ENCODE results near the gene PTPMT1. TPM values are rescaled to one million over a fixed set of nuclear protein-coding genes. Genes with fewer than 3 reads are reported as not detected.
"Not testable (repeated sequence)": the region's sequence is repeated elsewhere in the genome, so short reads cannot be mapped to it uniquely, and the experiment has no call there.

PTPMT1 gene
- polyA plus RNA-seq, 1 donor from 2014 or later, result 2.7 TPM

DNA sequence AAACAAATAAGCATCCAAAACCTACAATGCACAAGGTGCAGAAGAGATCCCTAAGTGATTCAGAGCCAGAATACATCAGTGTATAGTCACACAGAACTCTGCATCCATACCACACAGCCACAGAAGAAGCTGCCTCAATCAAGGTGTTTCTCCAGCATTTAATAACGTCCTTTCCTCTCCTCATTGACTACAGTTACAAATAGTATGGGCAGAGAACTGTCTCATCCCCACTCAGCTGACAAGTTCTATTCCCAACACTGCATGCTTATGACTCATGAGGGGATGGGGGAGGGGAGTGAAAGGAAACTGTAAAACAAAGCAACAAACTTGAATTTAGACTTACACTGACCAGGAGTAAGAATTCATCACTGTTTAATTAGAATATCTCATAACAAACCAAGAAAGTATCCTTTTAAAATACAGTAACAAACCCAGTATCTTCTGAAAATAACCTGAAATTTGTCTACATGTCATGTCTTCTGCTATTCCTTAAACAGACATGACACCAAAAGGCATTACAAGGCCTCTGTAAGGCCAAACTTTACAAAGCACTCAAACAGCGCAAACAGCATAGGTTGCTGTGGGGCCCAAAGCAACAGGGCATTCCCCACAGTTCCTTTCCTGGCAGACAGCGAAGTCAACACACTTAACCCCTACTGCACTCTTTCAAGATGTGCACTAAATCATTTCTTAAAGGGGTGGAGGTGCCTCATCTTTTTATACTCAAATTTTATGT lies 41.7 kb upstream of the PTPMT1 start:
- H3K36me3 ChIP-seq (ENCODE audit: insufficient read depth, low read length), result no peaks in the 10 kb centered on the region
- peak overlapping the region; percentile 48 for H3K4me3 ChIP-seq (ENCODE audit: low read length)
- H3K4me2 ChIP-seq (ENCODE audit: low read length), result peak overlapping the region; percentile 54
- peaks cover 83% of the 10 kb centered on the region for H3K79me2 ChIP-seq (replicated peaks; ENCODE audit: insufficient read depth, low read length)
- no peak overlapping the region for H2AFZ ChIP-seq (ENCODE audit: low read depth, low read length)
- peaks cover 7% of the 10 kb centered on the region for H3F3A ChIP-seq (ENCODE audit: insufficient read depth, low read length, poor library complexity, severe bottlenecking)
- H3K27me3 ChIP-seq (ENCODE audit: insufficient read depth, low read depth, low read length), result no peaks in the 10 kb centered on the region
- no peaks in the 10 kb centered on the region for H4K20me1 ChIP-seq (ENCODE audit: insufficient read depth)
- H3K27ac ChIP-seq (ENCODE audit: low read length), result peak overlapping the region; percentile 61
- no peak for TF ChIP-seq MXI1 (conservative IDR thresholded peaks at IDR 0.05; ENCODE audit: poor library complexity, severe bottlenecking)
- TF ChIP-seq POLR2AphosphoS5 (IDR thresholded peaks at IDR 0.05), result peak; percentile 26
- peak overlapping the region; percentile 38 for H3K9ac ChIP-seq (ENCODE audit: low read length)
- no peaks in the 10 kb centered on the region for H3K9me2 ChIP-seq (ENCODE audit: insufficient read depth, low read length)
- H3K9me3 ChIP-seq (ENCODE audit: low read length), result no peaks in the 10 kb centered on the region

DNA sequence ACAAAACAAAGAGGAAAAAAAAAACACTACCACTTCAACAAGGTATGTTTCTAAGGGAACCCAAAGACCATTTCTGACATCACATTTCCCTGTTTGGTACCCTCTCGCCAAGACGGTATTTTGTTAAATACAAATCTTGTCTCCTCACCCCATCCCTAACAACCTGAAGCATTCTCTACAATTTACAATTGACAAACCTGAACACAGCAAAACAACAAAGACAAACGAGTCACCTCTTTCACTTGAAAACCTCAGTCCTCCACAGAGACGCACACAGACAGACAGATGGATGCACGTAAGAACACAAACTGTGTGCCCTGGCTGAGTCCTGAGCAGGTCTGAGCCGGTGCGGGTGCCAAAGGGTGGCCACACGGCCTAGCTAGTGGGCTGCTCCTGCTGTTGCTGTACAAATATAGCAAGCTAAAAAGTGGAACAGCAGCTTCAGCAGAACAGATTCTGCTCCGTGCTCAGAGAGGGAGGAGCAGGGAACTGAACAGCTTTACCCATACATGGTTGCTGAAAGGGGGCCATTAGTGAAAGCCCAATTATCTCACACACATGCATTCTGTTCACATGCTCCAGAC lies 41.0 kb upstream of the PTPMT1 start:
- Histone ChIP-seq H3K79me2 (replicated peaks; ENCODE audit: insufficient read depth, low read length) (peaks cover 90% of the 10 kb centered on the region), H4K20me1 (ENCODE audit: insufficient read depth) (no peaks in the 10 kb centered on the region), H3K36me3 (ENCODE audit: insufficient read depth, low read length) (no peaks in the 10 kb centered on the region), H3K27me3 (ENCODE audit: insufficient read depth, low read depth, low read length) (no peaks in the 10 kb centered on the region), H3K9ac (ENCODE audit: low read length) (peak overlapping the region; percentile 38), H3K27ac (ENCODE audit: low read length) (peak overlapping the region; percentile 61), H2AFZ (ENCODE audit: low read depth, low read length) (no peak overlapping the region), H3K9me3 (ENCODE audit: low read length) (no peaks in the 10 kb centered on the region), H3K4me2 (ENCODE audit: low read length) (no peak overlapping the region), H3F3A (ENCODE audit: insufficient read depth, low read length, poor library complexity, severe bottlenecking) (peaks cover 3% of the 10 kb centered on the region), H3K9me2 (ENCODE audit: insufficient read depth, low read length) (no peaks in the 10 kb centered on the region), H3K4me3 (ENCODE audit: low read length) (peak overlapping the region; percentile 48)
- TF ChIP-seq MXI1 (conservative IDR thresholded peaks at IDR 0.05; ENCODE audit: poor library complexity, severe bottlenecking), result no peak
- TF ChIP-seq POLR2AphosphoS5 (IDR thresholded peaks at IDR 0.05), result no peak

DNA sequence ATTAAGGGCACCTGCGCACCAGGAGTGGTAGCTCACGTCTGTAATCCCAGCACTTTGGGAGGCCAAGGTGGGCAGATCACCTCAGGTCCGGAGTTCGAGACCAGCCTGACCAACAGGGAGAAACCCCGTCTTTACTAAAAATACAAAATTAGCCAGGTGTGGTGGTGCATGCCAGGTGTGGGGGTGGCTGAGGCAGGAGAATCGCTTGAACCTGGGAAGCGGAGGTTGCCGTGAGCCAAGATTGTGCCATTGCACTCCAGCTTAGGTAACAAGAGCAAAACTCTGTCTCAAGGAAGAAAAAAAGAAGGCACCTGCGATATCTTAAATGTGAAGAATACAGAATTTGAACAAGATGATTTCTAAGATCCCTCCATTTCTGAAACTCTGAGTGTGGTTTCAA lies 39.4 kb upstream of the PTPMT1 start:
- not testable (repeated sequence) for H4K20me1 ChIP-seq (ENCODE audit: insufficient read depth); H2AFZ ChIP-seq (ENCODE audit: low read depth, low read length); H3K9me2 ChIP-seq (ENCODE audit: insufficient read depth, low read length); H3F3A ChIP-seq (ENCODE audit: insufficient read depth, low read length, poor library complexity, severe bottlenecking); H3K4me3 ChIP-seq (ENCODE audit: low read length); H3K27me3 ChIP-seq (ENCODE audit: insufficient read depth, low read depth, low read length); H3K36me3 ChIP-seq (ENCODE audit: insufficient read depth, low read length); H3K9ac ChIP-seq (ENCODE audit: low read length); H3K27ac ChIP-seq (ENCODE audit: low read length); H3K9me3 ChIP-seq (ENCODE audit: low read length); H3K4me2 ChIP-seq (ENCODE audit: low read length)
- H3K79me2 ChIP-seq (replicated peaks; ENCODE audit: insufficient read depth, low read length), result peaks cover 90% of the 10 kb centered on the region

DNA sequence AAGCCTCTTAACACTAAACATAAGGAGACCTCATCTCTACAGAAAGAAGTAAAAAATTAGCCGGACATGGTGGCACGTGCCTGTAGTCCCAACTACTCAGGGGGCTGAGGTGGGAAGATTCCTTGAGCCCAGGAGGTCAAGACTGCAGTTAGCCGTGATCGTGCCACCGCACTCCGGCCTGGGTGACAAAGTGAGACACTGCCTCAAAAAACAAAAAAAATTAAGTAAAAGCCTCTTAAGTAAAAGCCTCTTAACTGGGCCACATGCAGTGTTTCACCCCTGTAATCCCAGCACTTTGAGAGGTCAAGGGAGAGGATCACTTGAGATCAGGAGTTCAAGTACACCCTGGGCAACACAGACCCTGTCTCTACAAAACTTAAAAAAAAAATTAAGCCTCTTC lies 38.2 kb upstream of the PTPMT1 start:
- Histone ChIP-seq H3K79me2 (replicated peaks; ENCODE audit: insufficient read depth, low read length) (peaks cover 89% of the 10 kb centered on the region), H3K4me3 (ENCODE audit: low read length) (no peak overlapping the region), H2AFZ (ENCODE audit: low read depth, low read length) (no peak overlapping the region), H3K27ac (ENCODE audit: low read length) (no peak overlapping the region), H3K9ac (ENCODE audit: low read length) (no peak overlapping the region), H3K9me3 (ENCODE audit: low read length) (no peaks in the 10 kb centered on the region), H3F3A (ENCODE audit: insufficient read depth, low read length, poor library complexity, severe bottlenecking) (peaks cover 3% of the 10 kb centered on the region), H4K20me1 (ENCODE audit: insufficient read depth) (no peaks in the 10 kb centered on the region), H3K4me2 (ENCODE audit: low read length) (no peak overlapping the region), H3K36me3 (ENCODE audit: insufficient read depth, low read length) (no peaks in the 10 kb centered on the region), H3K9me2 (ENCODE audit: insufficient read depth, low read length) (no peaks in the 10 kb centered on the region), H3K27me3 (ENCODE audit: insufficient read depth, low read depth, low read length) (no peaks in the 10 kb centered on the region)
- no peak for TF ChIP-seq SMC3 (conservative IDR thresholded peaks at IDR 0.05; ENCODE audit: poor library complexity)
- TF ChIP-seq, protein P1, sequence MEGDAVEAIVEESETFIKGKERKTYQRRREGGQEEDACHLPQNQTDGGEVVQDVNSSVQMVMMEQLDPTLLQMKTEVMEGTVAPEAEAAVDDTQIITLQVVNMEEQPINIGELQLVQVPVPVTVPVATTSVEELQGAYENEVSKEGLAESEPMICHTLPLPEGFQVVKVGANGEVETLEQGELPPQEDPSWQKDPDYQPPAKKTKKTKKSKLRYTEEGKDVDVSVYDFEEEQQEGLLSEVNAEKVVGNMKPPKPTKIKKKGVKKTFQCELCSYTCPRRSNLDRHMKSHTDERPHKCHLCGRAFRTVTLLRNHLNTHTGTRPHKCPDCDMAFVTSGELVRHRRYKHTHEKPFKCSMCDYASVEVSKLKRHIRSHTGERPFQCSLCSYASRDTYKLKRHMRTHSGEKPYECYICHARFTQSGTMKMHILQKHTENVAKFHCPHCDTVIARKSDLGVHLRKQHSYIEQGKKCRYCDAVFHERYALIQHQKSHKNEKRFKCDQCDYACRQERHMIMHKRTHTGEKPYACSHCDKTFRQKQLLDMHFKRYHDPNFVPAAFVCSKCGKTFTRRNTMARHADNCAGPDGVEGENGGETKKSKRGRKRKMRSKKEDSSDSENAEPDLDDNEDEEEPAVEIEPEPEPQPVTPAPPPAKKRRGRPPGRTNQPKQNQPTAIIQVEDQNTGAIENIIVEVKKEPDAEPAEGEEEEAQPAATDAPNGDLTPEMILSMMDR (IDR thresholded peaks at IDR 0.05; ENCODE audit: poor library complexity, severe bottlenecking), result no peak
- no peak for TF ChIP-seq POLR2AphosphoS5 (IDR thresholded peaks at IDR 0.05)
- no peak for TF ChIP-seq MXI1 (conservative IDR thresholded peaks at IDR 0.05; ENCODE audit: poor library complexity, severe bottlenecking)
- TF ChIP-seq, protein P2, sequence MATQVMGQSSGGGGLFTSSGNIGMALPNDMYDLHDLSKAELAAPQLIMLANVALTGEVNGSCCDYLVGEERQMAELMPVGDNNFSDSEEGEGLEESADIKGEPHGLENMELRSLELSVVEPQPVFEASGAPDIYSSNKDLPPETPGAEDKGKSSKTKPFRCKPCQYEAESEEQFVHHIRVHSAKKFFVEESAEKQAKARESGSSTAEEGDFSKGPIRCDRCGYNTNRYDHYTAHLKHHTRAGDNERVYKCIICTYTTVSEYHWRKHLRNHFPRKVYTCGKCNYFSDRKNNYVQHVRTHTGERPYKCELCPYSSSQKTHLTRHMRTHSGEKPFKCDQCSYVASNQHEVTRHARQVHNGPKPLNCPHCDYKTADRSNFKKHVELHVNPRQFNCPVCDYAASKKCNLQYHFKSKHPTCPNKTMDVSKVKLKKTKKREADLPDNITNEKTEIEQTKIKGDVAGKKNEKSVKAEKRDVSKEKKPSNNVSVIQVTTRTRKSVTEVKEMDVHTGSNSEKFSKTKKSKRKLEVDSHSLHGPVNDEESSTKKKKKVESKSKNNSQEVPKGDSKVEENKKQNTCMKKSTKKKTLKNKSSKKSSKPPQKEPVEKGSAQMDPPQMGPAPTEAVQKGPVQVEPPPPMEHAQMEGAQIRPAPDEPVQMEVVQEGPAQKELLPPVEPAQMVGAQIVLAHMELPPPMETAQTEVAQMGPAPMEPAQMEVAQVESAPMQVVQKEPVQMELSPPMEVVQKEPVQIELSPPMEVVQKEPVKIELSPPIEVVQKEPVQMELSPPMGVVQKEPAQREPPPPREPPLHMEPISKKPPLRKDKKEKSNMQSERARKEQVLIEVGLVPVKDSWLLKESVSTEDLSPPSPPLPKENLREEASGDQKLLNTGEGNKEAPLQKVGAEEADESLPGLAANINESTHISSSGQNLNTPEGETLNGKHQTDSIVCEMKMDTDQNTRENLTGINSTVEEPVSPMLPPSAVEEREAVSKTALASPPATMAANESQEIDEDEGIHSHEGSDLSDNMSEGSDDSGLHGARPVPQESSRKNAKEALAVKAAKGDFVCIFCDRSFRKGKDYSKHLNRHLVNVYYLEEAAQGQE (IDR thresholded peaks at IDR 0.05; ENCODE audit: borderline replicate concordance), result no peak

All from neural cell (in vitro differentiated cells).